RWPE2 (cell line): ENCODE measurements around the gene MDH1.
A peak's percentile ranks its signal among the peaks of the same experiment; 100 is the strongest.

Source experiments
- ATAC-seq: fragments of 200-7000 bp; cut with Tn5 transposase; 3 replicates; pipeline ENCODE4 v1.9.1; 2021; ENCODE audit warnings: low read depth
- DNase-seq: peaks from one replicate; pipeline ENCODE4 v3.0.0-alpha.2; 2020; ENCODE audit warnings: low spot score
- H3K27ac ChIP-seq: fragments of 450-650 bp; 2 replicates; pipeline ENCODE4 v1.5.1; 2017; ENCODE audit warnings: mild to moderate bottlenecking; ENCODE audit not compliant: poor library complexity, severe bottlenecking
- H3K27me3 ChIP-seq: fragments of 250-450 bp; sonication (Bioruptor Pico); 2 replicates; pipeline ENCODE4 v1.5.1; 2021; ENCODE audit warnings: mild to moderate bottlenecking, moderate library complexity; ENCODE audit not compliant: insufficient read depth, poor library complexity, severe bottlenecking
- H3K36me3 ChIP-seq: fragments of 250-450 bp; sonication (Bioruptor Pico); 2 replicates; pipeline ENCODE4 v1.5.1; 2020; ENCODE audit warnings: low read depth, mild to moderate bottlenecking, moderate library complexity
- H3K4me1 ChIP-seq: fragments of 250-450 bp; sonication (Bioruptor Pico); 2 replicates; pipeline ENCODE4 v1.5.1; 2021; ENCODE audit warnings: mild to moderate bottlenecking, moderate library complexity; ENCODE audit not compliant: insufficient read depth, poor library complexity, severe bottlenecking
- H3K4me3 ChIP-seq: fragments of 250-450 bp; sonication (Bioruptor Pico); 2 replicates; pipeline ENCODE4 v1.5.1; 2021; ENCODE audit warnings: mild to moderate bottlenecking, moderate library complexity; ENCODE audit not compliant: severe bottlenecking
- H3K9me3 ChIP-seq: fragments of 250-450 bp; sonication (Bioruptor Pico); 2 replicates; pipeline ENCODE4 v1.5.1; 2021; ENCODE audit warnings: mild to moderate bottlenecking, moderate library complexity; ENCODE audit not compliant: severe bottlenecking
- TF ChIP-seq, protein P1 (sequence below): fragments of 450-650 bp; IDR thresholded peaks from one replicate; pipeline ENCODE4 v1.5.1; 2017; ENCODE audit warnings: mild to moderate bottlenecking, moderate library complexity; ENCODE audit not compliant: poor library complexity, severe bottlenecking

MDH1 gene

DNA sequence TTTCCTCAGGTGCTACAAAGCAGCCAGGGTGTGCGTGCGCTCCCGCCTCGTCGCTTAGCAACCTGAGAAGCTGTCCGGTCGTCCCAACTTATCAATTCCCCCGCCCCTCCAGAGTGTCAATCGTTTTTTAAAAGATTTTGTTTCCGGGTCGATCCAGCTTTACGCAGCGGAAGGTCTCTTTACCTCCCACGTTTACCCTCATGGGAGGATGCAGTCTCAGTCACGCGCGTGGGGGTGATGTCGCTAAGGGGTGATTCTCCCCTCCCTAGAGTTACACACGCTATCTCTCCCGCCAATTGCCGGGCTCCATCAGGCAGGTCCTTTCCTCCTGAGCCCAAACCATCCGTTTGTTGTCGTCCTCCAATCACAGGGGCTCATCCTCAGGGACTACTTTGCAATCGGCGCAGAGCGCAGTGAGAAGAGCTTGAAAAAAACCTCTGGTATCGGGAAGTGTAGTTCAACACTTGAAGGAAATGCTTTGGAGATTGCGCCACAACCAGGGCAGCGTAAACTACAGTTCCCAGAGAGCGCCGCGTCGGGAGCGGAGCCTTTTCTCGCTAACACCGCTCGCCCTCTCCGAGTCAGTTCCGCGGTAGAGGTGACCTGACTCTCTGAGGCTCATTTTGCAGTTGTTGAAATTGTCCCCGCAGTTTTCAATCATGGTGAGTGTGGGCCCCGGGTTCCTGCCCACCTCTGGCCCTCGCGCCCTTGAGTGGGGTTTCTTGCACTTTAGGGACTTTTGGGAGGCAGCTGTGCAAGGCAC lies at the start of gene MDH1, which contains the start of gene WDPCP:
MDH1 (plus strand) TSS at position 579 of the 763 bp plus-strand sequence; CDS start at position 660, 81 bp downstream.
WDPCP (minus strand) TSS at position 93 of the 763 bp plus-strand sequence. CDS start 206 bp downstream, outside the sequence.
- Histone ChIP-seq H3K9me3 (no peaks in the 10 kb centered on the region), H3K36me3 (peaks cover 33% of the 10 kb centered on the region), H3K27ac (peak within 1 kb of the TSS; percentile 64), H3K27me3 (no peaks in the 10 kb centered on the region), H3K4me1 (peaks cover 8% of the 10 kb centered on the region), H3K4me3 (peak within 1 kb of the TSS; percentile 60)
- ATAC-seq: peak; percentile 88
- DNase-seq: peak; percentile 94
- TF ChIP-seq, protein P1, sequence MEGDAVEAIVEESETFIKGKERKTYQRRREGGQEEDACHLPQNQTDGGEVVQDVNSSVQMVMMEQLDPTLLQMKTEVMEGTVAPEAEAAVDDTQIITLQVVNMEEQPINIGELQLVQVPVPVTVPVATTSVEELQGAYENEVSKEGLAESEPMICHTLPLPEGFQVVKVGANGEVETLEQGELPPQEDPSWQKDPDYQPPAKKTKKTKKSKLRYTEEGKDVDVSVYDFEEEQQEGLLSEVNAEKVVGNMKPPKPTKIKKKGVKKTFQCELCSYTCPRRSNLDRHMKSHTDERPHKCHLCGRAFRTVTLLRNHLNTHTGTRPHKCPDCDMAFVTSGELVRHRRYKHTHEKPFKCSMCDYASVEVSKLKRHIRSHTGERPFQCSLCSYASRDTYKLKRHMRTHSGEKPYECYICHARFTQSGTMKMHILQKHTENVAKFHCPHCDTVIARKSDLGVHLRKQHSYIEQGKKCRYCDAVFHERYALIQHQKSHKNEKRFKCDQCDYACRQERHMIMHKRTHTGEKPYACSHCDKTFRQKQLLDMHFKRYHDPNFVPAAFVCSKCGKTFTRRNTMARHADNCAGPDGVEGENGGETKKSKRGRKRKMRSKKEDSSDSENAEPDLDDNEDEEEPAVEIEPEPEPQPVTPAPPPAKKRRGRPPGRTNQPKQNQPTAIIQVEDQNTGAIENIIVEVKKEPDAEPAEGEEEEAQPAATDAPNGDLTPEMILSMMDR: no peak

DNA sequence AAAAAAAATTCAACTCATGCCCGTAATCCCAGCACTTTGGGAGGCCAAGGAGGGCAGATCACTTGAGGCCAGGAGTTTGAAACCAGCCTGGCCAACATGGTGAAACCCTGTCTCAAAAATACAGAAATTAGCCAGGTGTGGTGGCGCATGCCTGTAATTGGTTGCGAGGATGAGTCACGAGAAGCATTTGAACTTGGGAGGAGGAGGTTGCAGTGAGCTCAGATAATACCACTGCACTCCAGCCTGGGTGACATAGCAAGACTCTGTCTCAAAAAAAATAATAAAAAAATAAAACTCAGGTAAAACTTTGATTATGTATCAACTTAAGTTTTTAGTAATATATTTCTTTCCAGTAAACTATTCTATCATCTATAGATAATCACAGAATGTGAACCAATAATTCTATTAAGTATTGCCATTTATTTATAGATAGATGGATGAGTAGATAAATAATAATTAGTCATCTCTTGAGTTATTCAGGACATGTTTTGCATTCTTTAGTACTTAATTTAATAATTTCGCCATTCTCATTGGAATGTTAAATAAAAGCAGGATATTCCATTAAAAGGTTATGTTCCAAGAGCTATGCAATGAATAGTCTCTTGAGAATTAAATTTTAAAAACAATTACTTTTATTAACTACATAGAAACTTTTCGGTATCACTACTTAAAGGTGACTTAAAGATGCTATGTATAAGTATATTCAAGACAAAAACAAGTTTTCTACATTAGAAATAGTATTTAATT lies 49.2 kb upstream of the MDH1 start:
- Histone ChIP-seq H3K9me3 (no peaks in the 10 kb centered on the region), H3K27me3 (peaks cover 4% of the 10 kb centered on the region), H3K36me3 (no peaks in the 10 kb centered on the region; the same call in 1 of the 2 replicates), H3K27ac (no peak overlapping the region), H3K4me3 (no peak overlapping the region), H3K4me1 (peaks cover 26% of the 10 kb centered on the region)
- TF ChIP-seq, protein P1: no peak
- DNase-seq (no peak), ATAC-seq (0 out of 3 replicates have a peak, but pooled peaks have one; percentile 39)

DNA sequence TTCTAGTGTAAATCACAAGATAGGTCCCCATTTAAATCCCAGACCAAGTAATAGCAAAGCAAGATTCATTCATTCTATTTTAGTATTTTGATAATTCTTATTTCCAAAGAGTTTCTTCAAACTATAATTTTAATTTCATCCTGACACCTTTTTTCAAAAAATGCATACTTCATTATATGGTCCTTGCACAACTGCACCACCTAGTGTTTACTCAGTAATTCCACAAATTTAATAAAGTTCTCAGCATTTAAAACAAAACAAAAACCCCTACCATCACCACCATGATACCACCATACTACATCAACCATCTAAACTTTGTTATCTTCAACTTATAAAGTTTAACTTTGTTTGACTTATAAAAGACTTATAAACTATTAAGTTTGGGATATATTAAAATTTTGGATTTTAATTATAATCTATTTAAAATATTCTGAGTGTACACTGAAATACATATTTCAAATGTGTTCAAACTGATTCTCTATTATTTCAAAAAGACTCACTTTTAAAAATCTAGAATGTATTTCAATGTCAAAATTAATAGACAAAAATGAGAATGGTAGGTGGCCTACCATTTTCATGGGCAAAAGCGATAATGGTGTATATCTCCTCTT lies 44.6 kb upstream of the MDH1 start:
- ATAC-seq (0 out of 3 replicates have a peak, but pooled peaks have one; percentile 40), DNase-seq (no peak)
- Histone ChIP-seq H3K4me1 (peaks cover 13% of the 10 kb centered on the region), H3K36me3 (no peaks in the 10 kb centered on the region; the same call in 1 of the 2 replicates), H3K4me3 (no peak overlapping the region), H3K27ac (no peak overlapping the region), H3K9me3 (no peaks in the 10 kb centered on the region), H3K27me3 (peaks cover 4% of the 10 kb centered on the region)
- TF ChIP-seq, protein P1: peak; percentile 88

DNA sequence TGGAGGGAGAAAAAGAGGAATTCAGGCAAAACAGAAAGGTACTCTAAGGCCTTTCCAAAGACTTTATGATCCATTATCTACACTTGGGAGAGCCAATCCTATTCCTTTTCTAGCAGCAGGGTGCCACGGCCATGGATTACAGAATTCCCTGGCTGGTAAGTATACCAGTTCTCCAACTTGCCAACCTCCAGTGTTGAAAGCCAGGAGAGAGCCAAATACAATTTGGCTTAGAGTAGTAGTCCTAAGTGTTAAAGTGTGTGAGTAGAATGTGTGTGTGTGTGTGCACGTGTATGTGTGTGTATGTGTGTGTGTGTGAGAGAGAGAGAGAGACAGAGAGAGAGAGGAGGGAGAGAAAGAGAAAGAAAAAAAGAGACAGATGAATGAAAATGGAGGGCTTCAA lies 43.7 kb upstream of the MDH1 start:
- Histone ChIP-seq H3K27ac (no peak overlapping the region), H3K4me3 (no peak overlapping the region), H3K4me1 (peaks cover 4% of the 10 kb centered on the region), H3K36me3 (no peaks in the 10 kb centered on the region; the same call in 1 of the 2 replicates), H3K27me3 (peaks cover 4% of the 10 kb centered on the region), H3K9me3 (no peaks in the 10 kb centered on the region)
- TF ChIP-seq, protein P1: no peak
- DNase-seq (no peak), ATAC-seq (no peak)
